OCI-LY1 (cell line): ENCODE data around the gene BEAN1.

ENCODE experiments used
- H2AFZ ChIP-seq: fragments of 200-600 bp; sonication (generic), shearing (Covaris generic); 2 replicates; pipeline ENCODE4 v1.6.0; 2014; ENCODE audit warnings: antibody characterized with exemption, mild to moderate bottlenecking, low read length
- H3F3A ChIP-seq: fragments of 200-600 bp; sonication (generic), shearing (Covaris generic); 2 replicates; pipeline ENCODE4 v1.6.0; 2014; ENCODE audit warnings: mild to moderate bottlenecking, antibody characterized with exemption, low read length, moderate library complexity; ENCODE audit not compliant: insufficient read depth
- H3K27ac ChIP-seq: fragments of 200-600 bp; sonication (generic); 2 replicates; pipeline ENCODE4 v1.5.1; 2014; ENCODE audit warnings: low read length, mixed run types, mild to moderate bottlenecking, low read depth; ENCODE audit not compliant: poor library complexity, severe bottlenecking
- H3K27me3 ChIP-seq: fragments of 200-600 bp; sonication (generic); 2 replicates; pipeline ENCODE4 v1.6.0; 2014; ENCODE audit warnings: antibody characterized with exemption, mild to moderate bottlenecking, low read length, moderate library complexity; ENCODE audit not compliant: insufficient read depth
- H3K36me3 ChIP-seq: fragments of 200-600 bp; sonication (generic); 2 replicates; pipeline ENCODE4 v1.6.1; 2014; ENCODE audit warnings: mild to moderate bottlenecking, antibody characterized with exemption, low read length, moderate library complexity, mixed read lengths; ENCODE audit not compliant: insufficient read depth
- H3K4me1 ChIP-seq: fragments of 200-600 bp; sonication (generic); 2 replicates; pipeline ENCODE4 v1.5.1; 2014; ENCODE audit warnings: mild to moderate bottlenecking, low read length, moderate library complexity; ENCODE audit not compliant: insufficient read depth, severe bottlenecking
- H3K4me2 ChIP-seq: fragments of 200-600 bp; sonication (generic), shearing (Covaris generic); 2 replicates; pipeline ENCODE4 v1.6.1; 2014; ENCODE audit warnings: low read length
- H3K4me3 ChIP-seq: fragments of 200-600 bp; sonication (generic); 2 replicates; pipeline ENCODE4 v1.5.1; 2014; ENCODE audit warnings: low read length, low read depth, mild to moderate bottlenecking, mixed read lengths; ENCODE audit not compliant: poor library complexity, severe bottlenecking
- H3K79me2 ChIP-seq: fragments of 200-600 bp; shearing (Covaris generic); 2 replicates; pipeline ENCODE4 v1.6.1; 2016; ENCODE audit warnings: mixed run types, low read length, mixed read lengths; ENCODE audit not compliant: insufficient read depth
- H3K9ac ChIP-seq: fragments of 200-600 bp; sonication (generic), shearing (Covaris generic); 2 replicates; pipeline ENCODE4 v1.6.1; 2014; ENCODE audit warnings: mild to moderate bottlenecking, low read length, mixed read lengths
- H3K9me2 ChIP-seq: fragments of 200-600 bp; sonication (generic), shearing (Covaris generic); 2 replicates; pipeline ENCODE4 v1.6.1; 2014; ENCODE audit warnings: low read depth, mild to moderate bottlenecking, low read length, mixed read lengths
- H3K9me3 ChIP-seq: fragments of 200-600 bp; shearing (Covaris generic); 2 replicates; pipeline ENCODE4 v1.6.1; 2014; ENCODE audit warnings: low read length, mixed read lengths
- H4K20me1 ChIP-seq: fragments of 200-600 bp; sonication (generic), shearing (Covaris generic); 2 replicates; pipeline ENCODE4 v1.6.0; 2016; ENCODE audit warnings: mild to moderate bottlenecking, low read length; ENCODE audit not compliant: insufficient read depth
- CTCF ChIP-seq: fragments of 200-600 bp; sonication (generic), shearing (Covaris generic); IDR thresholded peaks from 2 replicates; pipeline ENCODE4 v1.5.1; 2017; ENCODE audit warnings: mild to moderate bottlenecking, antibody characterized with exemption, low read length, moderate library complexity, mixed read lengths
- EZH2 ChIP-seq: fragments of 200-600 bp; sonication (generic), shearing (Covaris generic); IDR thresholded peaks from 2 replicates; pipeline ENCODE4 v1.8.0; 2017; ENCODE audit warnings: borderline replicate concordance, mixed run types, mild to moderate bottlenecking, antibody characterized with exemption, low read length, moderate library complexity, mixed read lengths

The BEAN1 gene

GRCh38 chr16:66502020-66502913 is 75.2 kb downstream of the BEAN1 start:
- Histone ChIP-seq H3K9me3 (no peaks in the 10 kb centered on the region), H3K79me2 (no peaks in the 10 kb centered on the region), H4K20me1 (no peaks in the 10 kb centered on the region), H3K9me2 (no peaks in the 10 kb centered on the region), H3K36me3 (no peaks in the 10 kb centered on the region), H3K9ac (no peak overlapping the region), H3F3A (no peaks in the 10 kb centered on the region), H3K4me1 (no peaks in the 10 kb centered on the region), H3K27ac (no peak overlapping the region), H3K4me2 (no peak overlapping the region), H3K4me3 (no peak overlapping the region), H3K27me3 (no peaks in the 10 kb centered on the region), H2AFZ (no peak overlapping the region)
- no peak for TF ChIP-seq EZH2
- no peak for TF ChIP-seq CTCF

- Histone ChIP-seq H3K4me2 (no peak overlapping the region), H4K20me1 (no peaks in the 10 kb centered on the region), H3F3A (no peaks in the 10 kb centered on the region), H3K9me2 (no peaks in the 10 kb centered on the region), H3K9me3 (no peaks in the 10 kb centered on the region), H3K9ac (no peak overlapping the region), H3K4me1 (no peaks in the 10 kb centered on the region), H3K27ac (no peak overlapping the region), H3K4me3 (no peak overlapping the region), H2AFZ (no peak overlapping the region), H3K79me2 (no peaks in the 10 kb centered on the region), H3K36me3 (no peaks in the 10 kb centered on the region), H3K27me3 (no peaks in the 10 kb centered on the region)
- TF ChIP-seq EZH2 (no peak), CTCF (no peak)
Measured at GRCh38 chr16:66503030-66503429, 75.9 kb downstream of the BEAN1 start.

GRCh38 chr16:66503612-66504011 is 76.5 kb downstream of the BEAN1 start:
- Histone ChIP-seq H3F3A (no peaks in the 10 kb centered on the region; the same call in 1 of the 2 replicates), H4K20me1 (no peaks in the 10 kb centered on the region), H3K9me2 (no peaks in the 10 kb centered on the region), H3K27me3 (no peaks in the 10 kb centered on the region), H3K79me2 (no peaks in the 10 kb centered on the region), H3K4me3 (no peak overlapping the region), H3K36me3 (no peaks in the 10 kb centered on the region), H3K4me1 (no peaks in the 10 kb centered on the region), H3K4me2 (no peak overlapping the region), H3K9ac (no peak overlapping the region), H3K27ac (no peak overlapping the region), H2AFZ (no peak overlapping the region), H3K9me3 (no peaks in the 10 kb centered on the region)
- TF ChIP-seq EZH2 (no peak), CTCF (no peak)
